ENCODE measurements around the gene PLCD1.
A peak's percentile ranks its signal among the peaks of the same experiment; 100 is the strongest.

PLCD1 gene

DNA sequence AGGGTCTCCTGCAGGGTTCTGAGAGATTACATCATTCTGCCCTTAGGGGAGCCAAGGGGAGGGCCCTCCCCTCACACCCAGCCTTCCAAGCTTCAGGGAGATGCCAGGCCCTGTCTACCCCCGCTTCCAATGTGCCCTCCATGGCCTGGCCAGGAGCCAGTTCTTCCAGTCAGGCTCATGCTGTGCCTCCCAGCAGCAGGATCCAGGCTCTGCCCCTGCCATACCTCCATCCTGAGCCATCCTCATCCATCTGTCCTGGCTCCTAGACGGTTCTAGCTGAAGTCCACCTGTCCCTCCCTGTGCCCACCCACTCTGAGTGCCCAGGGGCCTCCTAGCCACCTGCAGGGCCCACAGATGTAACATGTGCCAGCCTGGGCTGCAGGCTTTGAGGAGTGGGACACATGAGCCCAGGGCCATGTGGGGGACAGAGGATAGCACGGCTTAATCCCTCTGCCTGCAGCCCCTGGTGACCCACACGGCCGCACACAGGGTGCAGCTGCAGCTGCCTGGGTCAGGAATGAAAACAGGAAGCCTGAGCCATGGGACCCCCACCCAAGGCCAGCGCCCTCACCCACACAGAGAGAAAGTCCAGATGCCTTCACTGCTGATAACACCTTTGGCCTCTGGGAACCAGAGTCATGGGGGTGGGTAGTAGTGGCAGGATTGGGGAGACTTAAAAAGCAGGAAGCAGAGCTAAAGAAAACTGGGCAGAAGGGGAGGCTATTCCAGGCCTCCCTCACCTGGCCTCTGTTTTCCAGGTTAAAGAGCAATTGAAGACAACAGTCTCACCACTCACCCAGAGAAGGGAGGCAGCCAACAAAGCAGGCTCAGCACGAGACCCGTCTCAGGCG lies 11.8 kb downstream of the PLCD1 start:
- DNase-seq: peak in 1 of 58 donors; percentile 22

DNA sequence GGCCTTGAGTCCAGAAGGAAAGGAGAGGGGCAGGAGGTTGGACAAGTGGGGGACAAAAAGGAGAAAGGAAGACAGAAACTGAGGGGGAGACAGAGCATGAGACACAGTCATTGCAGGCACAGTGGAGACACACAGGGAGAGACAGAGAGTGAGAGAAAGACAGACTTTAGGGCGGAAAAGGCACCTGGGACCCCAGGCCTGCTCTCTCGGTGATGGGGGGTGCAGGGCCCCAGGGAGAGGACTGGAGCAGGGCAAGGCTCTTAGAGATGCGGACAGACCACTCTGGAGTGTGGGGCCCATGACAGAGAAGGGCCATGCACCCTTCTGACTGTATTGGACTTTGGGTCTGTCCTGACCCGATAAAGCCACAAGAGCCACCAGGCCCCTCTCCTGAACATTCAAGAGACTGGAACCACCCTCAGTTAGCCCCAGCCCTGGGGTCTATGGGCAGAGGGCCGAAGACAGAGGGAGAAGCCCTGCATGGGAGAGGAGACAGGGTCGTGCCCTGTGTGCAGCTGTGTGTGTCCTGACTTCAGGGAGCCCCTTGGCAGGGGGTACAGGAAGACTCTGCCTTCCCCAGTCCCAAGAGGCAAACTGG lies 12.5 kb downstream of the PLCD1 start:
- no peak for DNase-seq

DNA sequence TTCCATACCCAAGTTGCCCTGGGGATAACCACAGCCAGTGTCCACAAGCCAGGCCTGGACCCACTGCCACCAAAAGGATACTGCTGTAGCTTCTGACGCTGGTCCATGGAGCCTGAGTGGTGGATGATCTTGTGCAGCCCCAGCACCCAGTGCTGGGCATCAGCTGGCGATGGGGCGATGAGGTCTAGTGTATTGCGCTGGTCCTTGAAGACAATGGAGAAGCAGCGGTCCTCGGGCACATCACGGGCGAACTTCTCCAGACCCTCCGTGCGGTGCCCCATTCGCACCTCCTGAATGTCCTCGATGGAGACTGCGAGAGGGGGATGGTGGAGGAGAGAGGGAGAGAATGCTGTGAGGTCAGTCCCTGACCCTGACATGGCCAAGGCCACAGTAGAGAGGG lies 13.0 kb downstream of the PLCD1 start:
- no peak for DNase-seq

DNA sequence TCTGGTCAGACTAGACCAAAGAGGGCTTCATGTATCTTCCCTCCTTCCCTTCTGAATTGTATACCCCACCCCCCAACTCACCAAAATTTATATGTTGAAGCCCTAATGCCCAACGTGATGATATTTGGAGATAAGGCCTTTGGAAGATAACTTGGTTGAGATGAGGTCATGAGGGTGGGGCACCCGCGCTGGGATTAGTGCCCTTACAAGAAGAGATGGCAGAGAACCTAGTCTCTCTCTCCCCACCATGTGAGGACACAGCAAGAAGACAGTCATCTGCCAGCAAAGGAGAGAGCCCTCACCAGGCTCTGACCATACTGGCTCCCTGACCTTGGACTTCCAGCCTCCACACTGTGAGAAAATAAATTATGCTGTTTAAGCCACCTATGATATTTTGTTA lies 13.5 kb downstream of the PLCD1 start:
- DNase-seq: no peak

DNA sequence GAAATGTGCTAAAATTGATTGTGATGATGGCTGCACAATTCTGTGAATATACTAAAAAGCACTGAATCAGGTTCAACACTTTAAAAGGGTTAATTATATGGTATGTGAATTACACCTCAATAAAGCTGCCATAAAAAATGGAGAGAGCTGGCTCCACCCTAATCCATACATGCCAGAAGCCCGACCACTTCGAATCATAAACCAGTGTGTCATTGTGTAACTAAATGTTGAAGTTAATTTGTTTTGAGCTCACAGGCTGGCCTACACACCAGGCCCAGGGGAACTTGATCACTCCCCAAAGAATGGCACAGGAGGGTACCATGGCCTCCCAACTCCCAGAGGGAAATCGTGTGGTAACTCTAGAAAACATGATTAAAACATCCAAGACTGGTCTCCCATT lies 14.0 kb downstream of the PLCD1 start:
- no peak for DNase-seq

DNA sequence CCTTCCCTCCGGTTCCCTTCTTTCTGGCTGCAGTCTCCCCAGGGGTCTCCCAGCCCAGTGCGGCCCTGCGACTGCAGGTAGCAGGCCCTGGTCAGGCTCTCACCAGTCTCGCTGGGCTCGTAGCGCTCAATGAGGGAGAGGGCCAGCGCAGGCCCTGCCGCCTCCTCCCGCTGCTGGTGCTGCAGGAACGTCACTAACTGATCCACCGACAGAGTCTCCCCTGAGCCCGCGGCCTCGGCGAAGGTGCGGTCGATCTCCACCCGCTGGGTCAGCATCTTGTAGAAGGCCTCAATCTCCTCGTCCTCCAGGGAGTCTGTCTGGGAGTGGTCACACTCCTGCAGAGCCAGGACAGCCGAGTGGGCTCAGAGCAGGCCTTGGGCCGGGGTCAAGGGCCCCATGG lies 18.3 kb downstream of the PLCD1 start:
- DNase-seq: no peak

DNA sequence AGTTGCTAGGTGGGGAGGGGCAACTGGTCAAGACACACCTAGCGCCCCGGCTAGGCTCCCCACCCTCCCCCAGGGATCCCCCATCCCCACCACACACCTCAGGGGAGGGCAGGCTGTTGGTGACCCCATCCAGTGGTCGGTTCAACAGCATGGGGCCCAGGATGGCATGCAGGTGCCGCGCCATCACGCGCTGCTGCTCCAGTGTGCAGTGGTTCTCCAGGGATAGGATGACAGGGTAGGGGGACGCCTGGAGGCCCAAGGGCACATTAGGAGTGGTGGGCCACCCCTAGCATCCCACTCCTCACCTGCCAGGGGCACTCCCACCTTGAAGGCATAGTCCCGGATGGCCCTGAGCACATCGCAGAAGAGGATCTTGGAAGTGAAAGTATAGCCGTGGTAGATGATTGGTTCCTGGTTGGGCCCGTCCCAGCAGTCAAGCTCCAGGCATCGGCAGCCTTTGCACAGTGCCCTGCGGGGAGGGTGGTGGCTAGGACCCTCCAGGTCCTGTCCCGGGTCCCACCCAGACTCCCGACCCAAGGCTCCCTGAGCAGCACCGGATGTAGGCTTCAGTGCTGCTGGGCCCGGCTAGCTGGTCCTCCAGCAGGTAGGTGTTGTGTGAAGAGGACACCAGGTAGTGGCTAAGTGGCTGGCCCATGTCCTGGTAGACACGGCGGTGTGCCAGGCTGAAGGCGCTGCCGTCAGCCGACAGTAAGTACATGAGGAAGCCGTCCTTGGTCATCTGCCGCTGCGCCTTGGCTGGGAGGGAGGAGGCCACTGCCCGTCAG lies 19.4 kb downstream of the PLCD1 start:
- no peak for DNase-seq

DNA sequence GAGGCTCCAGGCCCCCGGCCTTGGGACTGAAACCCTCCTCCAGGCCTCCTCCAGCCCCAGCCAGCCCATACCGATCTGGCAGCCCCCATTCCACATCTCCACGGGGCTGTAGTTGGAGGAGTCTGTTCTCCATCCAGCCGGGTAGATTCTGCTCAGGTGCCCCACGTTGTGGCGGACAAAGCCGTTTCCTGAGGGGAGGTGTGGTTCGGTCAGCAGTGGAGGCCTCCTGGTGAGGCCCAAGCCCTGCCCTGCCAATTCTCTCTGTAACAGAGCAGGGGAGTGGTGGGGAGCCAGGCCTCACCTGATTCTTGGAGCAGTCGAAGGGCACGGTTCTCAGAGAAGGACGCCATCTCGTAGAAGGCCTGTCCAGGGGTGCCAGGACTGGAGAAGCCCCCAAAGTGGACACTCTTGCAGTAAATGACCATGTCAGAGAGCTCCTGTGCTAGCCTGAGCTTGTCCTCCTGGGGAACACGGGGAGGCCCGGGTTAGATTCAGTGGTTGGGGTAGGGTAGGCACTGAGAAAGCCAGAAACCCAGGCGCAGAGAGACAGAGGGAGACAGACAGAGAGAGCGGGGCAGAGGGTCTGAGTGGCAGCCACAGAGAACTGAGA lies 20.4 kb downstream of the PLCD1 start:
- no peak for DNase-seq

DNA sequence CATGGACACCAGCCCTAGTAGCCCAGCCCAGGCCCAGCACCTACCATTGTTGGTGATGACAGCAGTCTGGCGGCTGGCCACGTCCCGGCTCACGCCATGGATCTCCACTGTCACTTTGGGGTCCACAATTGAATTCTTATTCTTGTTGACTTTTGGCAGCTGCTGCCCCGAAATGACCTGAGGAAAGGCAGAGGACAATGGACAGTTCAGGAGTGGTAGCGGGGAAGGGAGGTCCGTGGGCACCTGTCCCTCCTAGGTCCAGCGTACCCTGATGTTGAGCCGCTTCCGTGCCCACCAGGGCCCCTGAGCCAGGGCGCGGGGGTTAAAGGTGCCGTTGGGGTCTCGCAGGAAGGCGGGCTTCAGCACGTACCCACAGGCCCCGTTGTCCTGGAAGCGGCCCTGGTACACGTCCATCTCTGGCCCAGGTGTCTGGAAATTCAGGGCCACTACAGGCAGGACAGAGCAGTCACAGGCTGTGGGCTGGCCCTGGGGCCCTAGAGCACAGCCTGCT lies 21.2 kb downstream of the PLCD1 start:
- DNase-seq: no peak

DNA sequence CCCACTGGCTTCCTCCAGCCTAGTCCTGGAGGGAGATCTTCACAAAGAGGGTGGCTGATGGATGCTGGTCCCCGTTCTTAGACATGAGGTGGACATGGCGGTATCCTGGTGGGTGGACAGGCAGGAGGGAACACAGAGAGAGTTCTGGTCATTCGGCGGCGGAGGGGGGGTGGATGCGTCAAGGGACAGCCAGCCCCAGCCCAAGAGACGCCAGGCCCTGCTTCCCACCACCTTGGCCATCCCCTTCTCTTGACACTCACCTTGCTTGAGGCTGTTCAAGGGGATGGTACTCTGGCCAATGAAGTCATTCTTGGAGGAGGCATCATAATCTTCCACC lies 21.7 kb downstream of the PLCD1 start:
- DNase-seq: no peak

DNA sequence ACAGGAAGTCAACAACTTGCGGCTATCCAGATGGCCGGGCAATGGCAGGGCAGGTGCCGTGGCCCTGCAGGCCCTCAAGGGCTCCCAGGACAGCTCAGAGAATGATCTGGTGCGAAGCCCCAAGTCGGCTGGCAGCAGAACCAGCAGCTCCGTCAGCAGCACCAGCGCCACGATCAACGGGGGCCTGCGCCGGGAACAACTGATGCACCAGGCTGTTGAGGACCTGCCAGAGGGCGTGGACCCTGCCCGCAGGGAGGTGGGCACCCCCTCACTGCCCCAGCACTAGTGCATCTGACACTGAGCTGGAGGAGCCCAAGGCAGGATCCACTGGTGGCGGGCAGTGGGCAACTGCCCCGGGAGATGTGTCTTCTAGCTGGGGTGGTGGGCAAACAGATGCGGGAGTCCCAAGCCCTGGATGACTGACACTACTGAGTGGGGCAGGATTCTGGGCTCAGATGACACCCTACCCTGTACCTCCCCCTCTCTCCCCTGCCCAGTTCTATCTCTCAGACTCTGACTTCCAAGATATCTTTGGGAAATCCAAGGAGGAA lies 22.9 kb downstream of the PLCD1 start:
- DNase-seq: no peak

DNA sequence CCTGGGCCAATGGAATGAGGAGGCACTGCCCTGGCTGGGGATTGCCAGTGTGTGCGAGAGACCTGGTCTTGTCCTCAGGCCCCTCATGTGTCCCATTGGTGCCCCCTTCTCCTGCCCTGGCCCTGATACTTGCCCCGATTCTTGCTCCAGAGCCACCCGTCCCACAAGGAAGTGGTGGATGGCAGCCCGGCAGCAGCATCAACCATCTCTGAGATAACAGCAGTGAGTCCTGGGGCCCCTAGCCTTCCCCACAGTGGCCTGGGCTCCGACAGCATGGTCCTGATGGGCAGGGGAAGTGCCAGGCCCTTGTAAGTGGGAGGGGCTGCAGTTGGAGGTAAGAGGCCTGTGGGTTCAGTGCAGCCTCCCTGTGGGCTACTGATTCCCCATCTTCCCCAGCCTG lies 23.4 kb downstream of the PLCD1 start:
- DNase-seq: no peak

DNA sequence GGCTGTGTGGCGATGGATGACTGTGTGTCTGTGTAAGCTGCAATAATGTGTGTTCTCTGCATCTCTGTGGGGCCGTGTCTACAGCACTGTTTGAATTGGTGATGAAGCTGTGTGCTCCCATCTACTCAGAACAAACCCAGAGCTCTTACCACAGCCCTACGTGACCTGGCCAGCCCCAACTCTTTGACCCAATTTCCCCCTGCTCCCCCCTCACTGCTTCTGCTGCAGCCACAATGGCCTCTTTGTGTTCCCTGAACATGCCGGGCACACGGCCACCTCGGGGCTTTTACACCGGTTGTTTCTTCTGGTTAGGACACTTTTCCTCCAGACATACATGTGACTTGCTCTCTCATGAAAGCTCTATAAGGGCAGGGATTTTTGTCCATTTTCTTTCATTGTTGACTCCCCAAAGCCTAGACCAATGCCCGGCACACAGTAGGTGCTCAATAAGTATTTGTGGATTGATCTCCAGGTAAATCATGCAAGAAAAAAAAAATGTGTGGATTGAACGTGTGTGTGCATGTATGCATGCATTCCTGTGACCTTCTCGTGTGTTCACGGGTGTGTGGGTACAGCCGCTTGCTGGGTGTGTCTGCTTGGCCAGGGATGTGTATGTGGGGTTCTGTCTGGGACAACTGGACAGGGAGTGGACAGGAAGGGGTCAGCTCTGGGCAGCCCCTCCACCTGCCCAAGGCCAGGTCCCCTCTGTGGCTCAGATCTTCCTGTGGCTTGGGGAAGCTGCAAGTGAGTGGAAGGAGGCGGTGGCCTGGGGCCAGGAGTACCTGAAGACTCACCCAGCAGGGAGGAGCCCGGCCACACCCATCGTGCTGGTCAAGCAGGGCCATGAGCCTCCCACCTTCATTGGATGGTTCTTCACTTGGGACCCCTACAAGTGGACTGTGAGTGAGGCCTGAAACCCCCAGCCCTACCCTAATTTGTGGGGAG lies 24.1 kb downstream of the PLCD1 start:
- peak; percentile 37 to 96 (median 86) for DNase-seq

DNA sequence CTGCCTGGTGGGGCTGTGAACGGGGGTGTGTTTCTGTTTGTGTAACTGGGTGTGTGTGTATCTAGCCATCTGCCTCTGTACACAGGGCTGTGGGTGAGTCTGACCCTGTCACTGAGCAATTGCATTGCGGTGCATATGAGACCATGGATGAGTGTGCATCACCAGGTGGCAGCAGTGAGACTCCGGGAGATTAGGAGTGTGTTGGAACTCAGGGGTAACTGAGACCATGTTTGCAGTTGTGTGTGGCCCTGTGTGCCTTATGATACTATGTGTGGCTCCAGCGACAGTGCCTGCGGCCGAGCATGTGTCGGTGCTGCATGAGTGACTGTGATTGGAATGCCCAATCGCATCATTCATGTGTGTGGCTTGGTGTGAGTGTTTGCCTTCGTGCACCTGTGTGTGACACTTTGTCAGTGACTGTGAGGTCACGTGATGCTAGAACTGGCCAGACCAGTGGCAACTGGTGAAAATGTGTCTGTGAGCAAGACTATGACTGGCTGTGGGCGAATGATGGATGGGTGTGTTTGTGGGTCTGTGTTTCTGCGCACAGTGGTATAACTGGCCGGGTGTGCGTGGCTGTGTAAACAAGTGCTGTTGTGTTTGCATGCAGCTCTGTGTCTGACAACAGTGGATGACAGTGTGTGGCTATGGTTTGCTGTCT lies 24.9 kb downstream of the PLCD1 start:
- peak in 56 of 58 donors; percentile 40 to 94 (median 74) for DNase-seq

DNA sequence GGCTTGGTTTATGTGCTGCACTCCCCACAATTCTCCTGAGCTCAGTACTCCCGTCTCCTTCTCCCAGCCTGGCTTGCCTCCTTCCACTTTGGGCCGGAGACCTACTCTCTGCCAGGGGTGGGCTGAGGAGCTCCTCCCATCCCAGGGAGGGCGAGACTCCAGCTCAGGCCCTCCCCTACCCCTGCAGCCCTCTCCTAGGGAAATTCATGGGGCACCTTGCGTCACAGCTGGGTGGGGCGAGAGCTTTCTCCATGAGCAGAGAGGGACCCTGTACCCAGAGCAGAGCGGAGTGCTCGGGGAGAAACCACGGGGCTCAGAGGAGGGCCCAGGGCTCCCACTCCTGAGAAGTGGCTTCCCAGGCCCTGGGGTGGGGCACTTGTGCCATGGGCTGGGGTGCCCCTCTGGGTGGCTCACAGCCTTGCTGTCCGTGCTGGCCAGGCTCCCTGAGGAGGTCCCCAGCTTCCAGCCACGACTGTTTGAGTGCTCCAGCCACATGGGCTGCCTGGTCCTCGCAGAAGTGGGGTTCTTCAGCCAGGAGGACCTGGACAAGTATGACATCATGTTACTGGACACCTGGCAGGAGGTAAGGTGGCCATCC lies 25.5 kb downstream of the PLCD1 start:
- peak in 9 of 58 donors; percentile 15 to 73 (median 55) for DNase-seq

DNA sequence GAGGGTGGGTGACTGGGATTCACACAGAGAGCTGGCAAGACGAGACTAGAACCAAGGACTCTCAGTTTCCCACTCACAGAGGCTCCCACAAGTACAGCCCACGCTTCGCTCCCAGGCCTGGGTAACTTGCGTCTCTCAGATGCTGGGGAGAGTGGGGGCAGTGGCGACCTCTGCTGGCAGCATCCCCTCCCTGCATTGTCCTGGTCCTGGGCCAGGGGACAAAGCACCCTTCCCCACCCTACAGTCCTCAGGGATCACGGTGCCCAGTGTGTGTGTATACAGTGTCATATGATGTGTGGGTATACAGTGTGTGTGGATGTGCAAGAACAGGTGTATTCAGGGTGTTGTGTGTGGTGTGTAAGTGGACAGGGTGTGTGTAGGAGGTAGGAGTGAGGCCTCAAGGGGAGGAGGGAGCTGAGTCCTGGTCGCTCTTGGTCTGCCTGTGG lies 26.0 kb downstream of the PLCD1 start:
- peak in 56 of 58 donors; percentile 18 to 80 (median 63) for DNase-seq

DNA sequence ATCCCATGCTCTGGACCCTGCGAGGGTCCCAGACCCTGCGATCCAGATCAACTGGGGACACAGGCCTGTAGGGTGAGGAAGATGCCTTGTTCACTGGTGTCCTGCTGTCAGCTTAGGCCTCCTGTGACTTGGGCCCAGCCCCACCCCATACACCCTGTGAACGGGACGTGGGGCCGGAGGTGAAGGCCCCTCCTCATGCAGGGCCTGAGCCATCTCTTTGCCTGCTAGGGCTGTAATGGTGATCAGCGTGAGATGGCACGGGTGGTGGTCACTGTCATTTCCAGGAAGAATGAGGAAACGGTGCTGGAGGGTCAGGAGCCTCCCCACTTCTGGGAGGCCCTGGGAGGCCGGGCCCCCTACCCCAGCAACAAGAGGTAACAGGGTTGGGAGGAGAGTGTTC lies 26.5 kb downstream of the PLCD1 start:
- no peak for DNase-seq

DNA sequence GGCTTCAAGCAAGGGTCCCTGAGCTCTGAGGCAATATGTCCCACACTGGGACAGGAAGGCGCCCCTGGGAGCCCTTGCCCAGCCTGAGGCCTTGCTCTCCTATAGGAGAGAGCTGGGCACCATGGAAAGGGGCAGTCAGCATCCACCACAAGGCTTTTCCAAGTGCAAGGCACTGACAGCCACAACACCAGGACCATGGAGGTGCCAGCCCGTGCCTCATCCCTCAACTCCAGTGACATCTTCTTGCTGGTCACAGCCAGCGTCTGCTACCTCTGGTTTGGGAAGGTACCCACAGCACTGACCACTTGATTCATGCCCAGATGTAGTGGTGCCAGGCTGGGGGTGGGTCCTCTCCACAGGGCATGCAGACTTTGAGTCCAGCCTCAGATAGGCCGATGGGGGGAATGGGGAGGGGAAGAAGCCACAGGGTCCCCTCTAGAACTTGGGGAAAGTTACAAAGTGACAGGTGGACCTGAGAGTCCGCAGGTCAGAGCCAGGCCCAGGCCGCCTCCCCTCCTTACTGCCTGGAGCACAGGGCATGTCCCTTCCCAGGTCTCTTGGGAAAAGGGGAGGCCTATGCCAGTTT lies 27.1 kb downstream of the PLCD1 start:
- DNase-seq: no peak

Data from anterior cingulate cortex (tissue), 58 donors.